GM19324 (cell line): ENCODE measurements around the gene ACCSL.

ENCODE experiments used
- ATAC-seq: cut with Tn5 transposase; IDR thresholded peaks from one replicate; pipeline ENCODE4 v1.9.1; 2021; ENCODE audit warnings: mild to moderate bottlenecking, moderate library complexity; ENCODE audit not compliant: unreplicated experiment, low FRiP score

The ACCSL gene

DNA sequence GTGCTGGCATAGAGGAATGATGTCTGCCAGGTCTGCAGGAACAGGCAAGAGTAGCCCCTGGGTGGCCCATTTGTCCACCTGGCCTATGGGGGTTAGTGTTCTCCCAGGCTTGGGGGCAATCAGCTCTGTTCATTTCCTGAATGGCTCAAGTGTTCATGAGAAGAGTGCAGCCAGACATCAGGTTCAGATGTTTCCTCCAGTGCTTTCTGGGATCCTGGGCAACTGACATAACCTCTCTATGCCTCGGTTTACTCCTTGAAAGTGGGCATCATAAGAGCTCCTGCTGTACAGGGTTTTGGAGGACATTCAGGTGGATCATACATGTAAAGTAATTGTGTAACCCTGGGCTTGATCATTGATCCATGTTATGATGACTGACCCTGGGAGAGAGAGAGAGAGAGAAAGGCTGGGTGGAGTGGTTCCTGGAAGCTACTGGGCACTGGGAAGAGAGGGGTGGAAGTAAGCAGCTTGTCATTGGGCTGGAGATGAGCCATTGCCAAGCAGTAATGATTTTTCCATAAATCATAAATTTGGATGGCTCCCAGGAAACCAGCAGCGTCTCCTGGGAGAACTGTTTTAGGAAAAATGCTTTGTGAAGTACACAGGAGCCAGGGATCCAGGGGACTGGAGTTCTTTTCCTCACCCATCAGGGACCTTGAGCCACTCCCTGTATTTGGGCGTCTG, 30.2 kb upstream of the ACCSL start:
- no peak for ATAC-seq

DNA sequence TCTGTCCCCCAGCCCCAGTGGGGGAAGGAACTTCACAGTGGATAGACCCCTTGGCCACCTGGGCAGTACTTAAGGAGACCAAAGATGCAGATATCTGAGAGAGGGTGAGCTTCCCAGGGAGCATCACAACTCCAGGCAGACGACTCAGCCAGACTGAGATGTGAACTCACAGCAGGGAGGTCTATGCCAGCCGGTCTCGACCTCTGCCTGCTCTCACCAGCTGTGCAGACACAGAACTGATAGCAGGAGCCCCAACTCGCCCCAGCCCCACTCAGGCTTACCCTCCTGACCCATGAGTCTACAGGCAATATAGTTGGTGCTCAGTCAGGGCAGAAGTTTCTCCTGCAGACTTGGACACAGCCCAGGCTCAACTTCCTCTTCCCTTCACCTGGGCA, 29.7 kb upstream of the ACCSL start:
- no peak for ATAC-seq

DNA sequence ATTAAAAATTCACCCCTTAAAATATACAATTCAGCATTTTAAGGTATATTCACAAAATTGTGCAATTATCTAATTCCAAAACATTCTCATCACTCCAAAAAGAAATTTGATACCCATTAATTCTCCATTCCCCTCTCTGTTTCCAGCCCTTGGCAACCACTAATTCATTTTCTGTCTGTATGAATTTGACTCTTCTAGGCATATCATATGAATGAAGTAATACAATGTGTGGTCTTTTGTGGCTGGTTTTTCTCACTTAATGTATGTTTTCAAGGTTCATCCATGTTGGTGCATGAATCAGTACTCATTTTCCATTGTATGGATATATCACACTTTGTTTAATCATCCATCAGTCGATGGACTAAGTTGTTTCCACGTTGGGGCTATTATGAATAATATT, 29.0 kb upstream of the ACCSL start:
- no peak for ATAC-seq

GRCh38 chr11:44024977-44025376, 22.8 kb upstream of the ACCSL start:
- ATAC-seq, result no peak

GRCh38 chr11:44025727-44026126, 22.1 kb upstream of the ACCSL start:
- ATAC-seq, result no peak

DNA sequence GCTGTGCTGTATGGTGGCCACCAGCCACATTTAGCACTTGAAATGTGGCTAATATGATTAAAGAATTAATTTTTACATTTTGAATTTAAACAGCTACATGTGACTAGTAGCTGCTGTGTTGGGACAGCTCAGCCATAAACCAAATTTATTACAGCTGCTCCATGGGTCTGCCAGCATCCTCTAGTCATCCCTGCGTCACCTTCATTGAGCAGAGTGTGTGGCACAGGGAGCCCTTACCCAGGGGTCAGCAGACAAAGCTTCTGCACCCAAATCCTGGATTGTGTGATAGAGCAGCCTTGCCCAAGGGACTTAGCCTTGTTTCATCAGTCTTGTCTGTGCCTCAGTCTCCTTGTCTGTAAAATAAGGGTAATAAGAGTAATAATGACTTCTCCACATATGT, 19.4 kb upstream of the ACCSL start:
- ATAC-seq, result no peak

- no peak for ATAC-seq
Measured at GRCh38 chr11:44028816-44029506, 18.8 kb upstream of the ACCSL start.

DNA sequence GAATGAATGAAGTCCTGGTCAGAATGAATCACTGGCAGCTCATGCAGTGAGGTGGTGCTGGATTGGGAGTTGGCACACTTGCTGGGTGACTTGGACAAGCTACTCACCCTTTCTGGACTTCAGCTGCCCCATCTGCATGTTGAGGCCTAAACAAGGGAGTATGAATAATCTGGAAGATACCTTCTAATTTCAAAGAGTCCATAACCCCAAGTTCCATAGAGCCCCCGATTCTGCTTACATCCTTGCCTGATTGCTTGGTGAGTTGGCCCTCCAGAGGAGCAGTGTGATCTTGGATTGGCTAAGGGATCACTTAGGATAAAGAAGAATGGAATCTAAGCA, 18.3 kb upstream of the ACCSL start:
- no peak for ATAC-seq

DNA sequence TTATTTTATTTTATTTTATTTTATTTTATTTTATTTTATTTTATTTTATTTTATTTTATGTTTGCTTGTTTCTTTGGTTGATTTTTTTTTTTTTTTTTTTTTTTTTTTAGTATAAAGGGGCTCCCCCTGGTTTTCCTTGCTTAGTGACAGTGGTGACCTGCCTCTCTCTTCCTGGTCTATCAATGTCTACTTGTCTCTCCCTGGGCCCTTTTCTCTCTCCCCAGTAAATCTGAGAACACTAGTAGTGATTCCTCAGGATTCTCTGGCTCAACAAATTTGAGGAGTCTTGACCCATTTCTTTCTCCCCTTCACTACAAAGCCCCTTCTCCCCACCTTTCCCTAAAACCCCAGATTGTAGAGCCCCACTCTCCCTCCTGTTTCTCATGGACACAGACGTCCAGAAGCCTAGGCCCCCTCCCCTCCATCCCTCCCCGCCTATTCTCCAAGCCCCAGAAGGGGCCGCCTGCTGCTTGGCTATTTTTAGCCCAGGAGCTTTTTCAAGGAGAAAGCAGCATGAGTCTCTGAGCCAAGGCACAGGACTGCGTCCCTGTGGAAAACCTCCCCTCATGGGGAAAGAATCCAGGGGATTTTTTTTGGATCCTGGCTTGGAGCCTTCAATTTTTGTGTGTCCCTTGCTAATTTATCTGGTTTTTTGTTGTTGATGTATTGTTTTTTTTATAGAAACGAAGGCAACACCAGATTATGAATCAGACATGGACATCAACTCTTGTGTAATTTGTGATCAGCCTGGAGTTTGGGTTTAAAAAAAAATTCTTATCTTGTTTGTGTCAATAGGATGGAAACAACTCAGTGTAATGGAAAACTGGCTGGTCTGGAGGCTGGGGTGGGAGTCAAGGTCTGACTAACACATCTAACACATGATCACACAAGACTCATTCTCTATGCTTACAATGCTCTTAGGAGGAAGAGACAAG, 17.5 kb upstream of the ACCSL start:
- no peak for ATAC-seq

DNA sequence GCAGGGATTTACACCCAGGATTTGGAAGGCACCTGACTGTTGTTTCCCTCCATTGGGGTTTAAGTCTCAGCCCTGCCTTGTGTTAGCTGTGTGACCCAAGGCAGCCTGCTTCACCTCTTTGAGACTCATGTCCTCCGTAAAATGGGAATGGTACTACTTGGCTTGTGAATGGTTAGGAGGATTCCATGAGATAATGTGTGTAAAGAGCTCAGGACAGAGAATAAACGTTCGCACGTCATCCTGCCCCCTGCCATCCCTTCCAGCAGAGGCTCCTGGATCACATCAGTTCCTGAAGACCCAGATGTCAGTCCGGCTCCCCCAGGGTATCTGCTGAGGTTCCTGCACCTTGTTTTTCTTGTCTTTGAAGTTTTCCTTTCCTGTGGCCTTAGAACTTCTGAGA, 16.8 kb upstream of the ACCSL start:
- ATAC-seq, result no peak

GRCh38 chr11:44031549-44031948, 16.2 kb upstream of the ACCSL start:
- ATAC-seq, result no peak

DNA sequence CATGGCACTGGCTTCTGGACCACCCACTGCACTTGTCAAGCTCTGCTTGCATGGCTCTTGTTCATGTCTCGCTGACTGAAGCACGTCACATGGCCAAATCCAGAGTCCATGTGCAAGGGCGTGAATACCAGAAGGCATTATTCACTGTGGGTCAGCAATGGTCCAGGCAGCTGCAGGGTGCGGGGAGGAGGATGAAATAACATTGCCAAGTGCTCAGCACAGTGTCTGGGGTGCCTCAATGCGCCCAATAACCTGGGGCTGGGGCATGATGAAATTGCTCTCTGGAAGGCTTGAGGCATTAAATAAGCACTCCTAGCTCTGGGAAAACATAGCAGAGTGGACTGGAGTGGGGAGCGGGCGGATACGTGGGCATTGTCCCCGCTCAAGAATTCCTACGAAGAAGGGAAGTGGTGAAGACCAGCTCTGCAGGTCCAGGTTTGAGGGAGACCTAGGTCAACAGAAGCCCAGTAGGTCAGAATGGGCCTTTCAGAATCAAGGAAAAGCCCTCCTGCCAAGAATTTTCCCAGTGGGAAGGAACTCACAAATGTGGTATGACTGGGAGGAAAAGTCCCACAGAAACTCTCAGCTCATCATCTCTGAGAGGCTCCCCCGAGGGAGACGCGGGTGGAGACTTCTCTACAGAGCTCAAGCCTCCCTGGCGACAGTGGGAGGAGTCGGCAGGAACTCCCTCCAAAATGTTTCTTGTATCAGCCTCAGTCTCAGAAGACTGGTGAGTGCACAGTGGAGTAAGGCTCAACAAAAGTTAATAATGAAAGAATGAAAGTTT, 15.3 kb upstream of the ACCSL start:
- no peak for ATAC-seq

GRCh38 chr11:44033411-44033850, 14.3 kb upstream of the ACCSL start:
- ATAC-seq, result no peak

GRCh38 chr11:44033856-44034255, 13.9 kb upstream of the ACCSL start:
- ATAC-seq, result no peak

GRCh38 chr11:44034639-44035038, 13.1 kb upstream of the ACCSL start:
- no peak for ATAC-seq

DNA sequence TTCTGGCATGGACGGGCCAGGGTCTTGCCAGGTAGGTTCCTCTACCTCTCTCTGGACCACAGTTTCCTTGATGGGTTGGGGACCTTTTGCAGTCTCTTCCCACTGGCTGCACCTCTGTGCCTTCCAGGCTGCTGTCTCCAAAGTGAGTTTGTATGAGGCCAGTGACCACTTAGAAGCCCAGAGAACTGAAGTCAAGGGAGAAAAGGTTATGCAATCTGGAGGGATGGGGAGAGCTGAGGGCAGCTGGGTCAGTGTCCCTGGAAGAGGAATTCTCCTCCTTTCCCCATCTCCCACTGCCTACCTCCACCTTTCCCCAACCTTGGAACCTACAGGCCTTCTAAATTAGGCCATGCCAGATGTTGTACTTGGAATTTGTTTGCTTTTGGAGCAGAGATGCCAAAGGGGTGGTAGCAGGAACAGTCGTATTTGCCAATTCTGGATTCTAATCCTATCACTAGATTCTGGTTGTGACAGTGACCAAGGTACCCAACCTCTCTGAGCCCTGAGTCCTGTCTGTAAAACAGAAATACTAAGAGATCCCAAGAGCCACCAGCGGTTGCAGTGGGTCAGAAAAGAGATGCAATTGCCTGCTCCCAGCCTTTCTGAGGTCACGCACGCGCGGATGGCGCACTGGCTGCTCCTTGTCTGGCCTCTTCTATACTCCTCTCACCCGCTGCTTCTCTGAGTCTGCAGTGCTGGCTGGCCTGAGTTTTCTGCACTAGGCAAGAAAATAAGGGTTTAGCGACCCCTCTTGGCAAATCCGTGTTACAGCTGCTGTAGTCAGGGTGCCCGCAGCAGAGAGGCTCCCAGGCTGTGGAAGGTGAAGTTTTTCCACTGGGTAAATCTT, 10.7 kb upstream of the ACCSL start:
- ATAC-seq, result no peak

GRCh38 chr11:44037658-44037998, 10.2 kb upstream of the ACCSL start:
- ATAC-seq, result no peak

DNA sequence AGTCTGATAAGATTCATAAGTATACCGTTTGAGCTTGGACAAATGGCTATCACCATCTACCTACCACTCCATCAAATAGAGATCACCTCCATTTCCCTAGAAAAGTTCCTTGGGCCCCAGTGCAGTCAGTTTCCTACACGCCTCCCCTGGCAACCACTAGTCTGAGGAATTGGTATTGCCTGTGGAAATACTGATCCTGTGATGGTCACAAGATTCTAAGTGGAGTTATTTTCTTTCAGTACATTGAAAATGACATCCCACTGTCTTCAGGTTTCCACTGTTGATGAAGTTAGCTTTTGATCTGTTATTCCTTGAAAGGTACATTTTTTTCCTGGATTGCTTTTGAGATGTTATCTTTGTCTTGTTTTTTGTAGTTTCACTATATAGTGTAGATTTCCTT, 4.6 kb upstream of the ACCSL start:
- ATAC-seq, result no peak

- no peak for ATAC-seq
Measured at GRCh38 chr11:44046182-44046581, 1.6 kb upstream of the ACCSL start.

- ATAC-seq, result no peak
Measured at GRCh38 chr11:44047298-44047697, 483 bp upstream of the ACCSL start.
